ENCODE data around the gene NACA. TPM values are rescaled to one million over a fixed set of nuclear protein-coding genes. Genes with fewer than 3 reads are reported as not detected.

Gene NACA
- polyA plus RNA-seq, 1 of the 3 experiments (the other 2 are of a cell fraction) = 523 TPM

DNA sequence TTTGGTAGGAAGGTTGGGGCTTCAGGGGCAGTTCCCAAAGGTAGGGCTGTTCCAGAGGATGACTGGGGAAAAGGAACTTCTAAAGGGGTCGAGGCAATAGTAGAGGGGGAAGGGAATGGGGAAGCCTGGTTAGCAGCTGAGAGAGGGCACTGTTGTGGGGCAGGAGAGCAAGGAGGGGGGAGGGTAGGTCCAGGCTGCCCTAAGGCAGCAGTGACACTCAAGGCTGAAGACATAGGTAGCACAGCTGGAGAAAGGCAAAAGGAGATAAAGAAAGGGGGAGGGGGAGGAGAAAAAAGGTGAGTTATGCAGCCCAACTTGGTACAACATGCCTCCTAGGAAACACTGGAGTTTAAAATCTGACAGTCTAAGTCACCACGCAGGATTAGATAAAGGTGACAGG is 3.9 kb downstream of the NACA start:
- peaks cover 38 to 46% of the 10 kb centered on the region in 2 experiments for H3K36me3 ChIP-seq (replicated peaks in 1 of 2; ENCODE audit: control insufficient read depth in 1 of 2, insufficient read depth in 2 of 2, low read length in 1 of 2)
- no peaks in the 10 kb centered on the region for H3K9me2 ChIP-seq
- peak overlapping the region in 1 of 2 experiments; percentile 11; a peak in 2 of 4 replicates for H3K4me3 ChIP-seq (ENCODE audit: low read depth in 2 of 2, low read length in 1 of 2)
- no peaks in the 10 kb centered on the region for H3K9me3 ChIP-seq
- peaks cover 14% of the 10 kb centered on the region for H3F3A ChIP-seq (replicated peaks; ENCODE audit: insufficient read depth)
- peaks cover 80% of the 10 kb centered on the region for H3K79me2 ChIP-seq (ENCODE audit: insufficient read depth)
- H3K9ac ChIP-seq = no peak overlapping the region
- no peaks in the 10 kb centered on the region for H3K27me3 ChIP-seq (ENCODE audit: insufficient read depth)
- H3K27ac ChIP-seq (ENCODE audit: low read depth in 2 of 2, low read length in 1 of 2) = no peak overlapping the region; a peak in 1 of 4 replicates
- no peak overlapping the region for H2AFZ ChIP-seq (ENCODE audit: low read depth)
- H3K4me1 ChIP-seq (ENCODE audit: control insufficient read depth in 1 of 2, insufficient read depth in 2 of 2, low read depth in 1 of 2, low read length in 1 of 2) = peaks cover 29 to 30% of the 10 kb centered on the region in 2 experiments
- no peak for DNase-seq
- WGBS (ENCODE audit: low lambda C conversion rate) = 88% methylated on average over 2 of the region's 2 CpGs
- H3K4me2 ChIP-seq = peak overlapping the region; percentile 91; the same call in 1 of the 2 replicates
- ChIA-PET CTCF (no interaction called here), POLR2A (no interaction called here)
- H4K20me1 ChIP-seq (ENCODE audit: insufficient read depth) = peaks cover 77% of the 10 kb centered on the region
- TF ChIP-seq SIN3A (IDR thresholded peaks at IDR 0.05; ENCODE audit: borderline replicate concordance, low read depth, low read length) = no peak
- no peak for TF ChIP-seq ELF1 (IDR thresholded peaks at IDR 0.05)
- no peak for TF ChIP-seq GABPA (IDR thresholded peaks at IDR 0.05; ENCODE audit: low read depth)
- TF ChIP-seq POLR2AphosphoS5 (IDR thresholded peaks at IDR 0.05; ENCODE audit: low read depth, low read length) = no peak
- TF ChIP-seq RXRA (IDR thresholded peaks at IDR 0.05; ENCODE audit: borderline replicate concordance, low read depth) = no peak
- TF ChIP-seq, protein P1, sequence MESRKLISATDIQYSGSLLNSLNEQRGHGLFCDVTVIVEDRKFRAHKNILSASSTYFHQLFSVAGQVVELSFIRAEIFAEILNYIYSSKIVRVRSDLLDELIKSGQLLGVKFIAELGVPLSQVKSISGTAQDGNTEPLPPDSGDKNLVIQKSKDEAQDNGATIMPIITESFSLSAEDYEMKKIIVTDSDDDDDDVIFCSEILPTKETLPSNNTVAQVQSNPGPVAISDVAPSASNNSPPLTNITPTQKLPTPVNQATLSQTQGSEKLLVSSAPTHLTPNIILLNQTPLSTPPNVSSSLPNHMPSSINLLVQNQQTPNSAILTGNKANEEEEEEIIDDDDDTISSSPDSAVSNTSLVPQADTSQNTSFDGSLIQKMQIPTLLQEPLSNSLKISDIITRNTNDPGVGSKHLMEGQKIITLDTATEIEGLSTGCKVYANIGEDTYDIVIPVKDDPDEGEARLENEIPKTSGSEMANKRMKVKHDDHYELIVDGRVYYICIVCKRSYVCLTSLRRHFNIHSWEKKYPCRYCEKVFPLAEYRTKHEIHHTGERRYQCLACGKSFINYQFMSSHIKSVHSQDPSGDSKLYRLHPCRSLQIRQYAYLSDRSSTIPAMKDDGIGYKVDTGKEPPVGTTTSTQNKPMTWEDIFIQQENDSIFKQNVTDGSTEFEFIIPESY (IDR thresholded peaks at IDR 0.05; ENCODE audit: borderline replicate concordance, low read depth) = no peak
- TF ChIP-seq NFIC (IDR thresholded peaks at IDR 0.05; ENCODE audit: borderline replicate concordance) = no peak
- no peak for TF ChIP-seq MEF2A (IDR thresholded peaks at IDR 0.05; ENCODE audit: borderline replicate concordance, low read depth)
- TF ChIP-seq, protein P2, sequence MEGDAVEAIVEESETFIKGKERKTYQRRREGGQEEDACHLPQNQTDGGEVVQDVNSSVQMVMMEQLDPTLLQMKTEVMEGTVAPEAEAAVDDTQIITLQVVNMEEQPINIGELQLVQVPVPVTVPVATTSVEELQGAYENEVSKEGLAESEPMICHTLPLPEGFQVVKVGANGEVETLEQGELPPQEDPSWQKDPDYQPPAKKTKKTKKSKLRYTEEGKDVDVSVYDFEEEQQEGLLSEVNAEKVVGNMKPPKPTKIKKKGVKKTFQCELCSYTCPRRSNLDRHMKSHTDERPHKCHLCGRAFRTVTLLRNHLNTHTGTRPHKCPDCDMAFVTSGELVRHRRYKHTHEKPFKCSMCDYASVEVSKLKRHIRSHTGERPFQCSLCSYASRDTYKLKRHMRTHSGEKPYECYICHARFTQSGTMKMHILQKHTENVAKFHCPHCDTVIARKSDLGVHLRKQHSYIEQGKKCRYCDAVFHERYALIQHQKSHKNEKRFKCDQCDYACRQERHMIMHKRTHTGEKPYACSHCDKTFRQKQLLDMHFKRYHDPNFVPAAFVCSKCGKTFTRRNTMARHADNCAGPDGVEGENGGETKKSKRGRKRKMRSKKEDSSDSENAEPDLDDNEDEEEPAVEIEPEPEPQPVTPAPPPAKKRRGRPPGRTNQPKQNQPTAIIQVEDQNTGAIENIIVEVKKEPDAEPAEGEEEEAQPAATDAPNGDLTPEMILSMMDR (IDR thresholded peaks at IDR 0.05) = no peak
- TF ChIP-seq YY1 (IDR thresholded peaks at IDR 0.05; ENCODE audit: low read depth) = no peak
- no peak for TF ChIP-seq RCOR1 (IDR thresholded peaks at IDR 0.05; ENCODE audit: low read length)
- TF ChIP-seq NRF1 (IDR thresholded peaks at IDR 0.05; ENCODE audit: low read depth, low read length) = no peak
- TF ChIP-seq, protein P3, sequence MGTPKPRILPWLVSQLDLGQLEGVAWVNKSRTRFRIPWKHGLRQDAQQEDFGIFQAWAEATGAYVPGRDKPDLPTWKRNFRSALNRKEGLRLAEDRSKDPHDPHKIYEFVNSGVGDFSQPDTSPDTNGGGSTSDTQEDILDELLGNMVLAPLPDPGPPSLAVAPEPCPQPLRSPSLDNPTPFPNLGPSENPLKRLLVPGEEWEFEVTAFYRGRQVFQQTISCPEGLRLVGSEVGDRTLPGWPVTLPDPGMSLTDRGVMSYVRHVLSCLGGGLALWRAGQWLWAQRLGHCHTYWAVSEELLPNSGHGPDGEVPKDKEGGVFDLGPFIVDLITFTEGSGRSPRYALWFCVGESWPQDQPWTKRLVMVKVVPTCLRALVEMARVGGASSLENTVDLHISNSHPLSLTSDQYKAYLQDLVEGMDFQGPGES (IDR thresholded peaks at IDR 0.05; ENCODE audit: low read depth, low read length) = no peak
- no peak for TF ChIP-seq EP300 (IDR thresholded peaks at IDR 0.05; ENCODE audit: borderline replicate concordance in 1 of 2, low read depth in 1 of 2, low read length in 1 of 2)
- TF ChIP-seq FOXJ3 (CRISPR knock-in tag; IDR thresholded peaks at IDR 0.05) = no peak
- no peak for TF ChIP-seq MXI1 (IDR thresholded peaks at IDR 0.05; ENCODE audit: low read depth, low read length)
- TF ChIP-seq EZH2phosphoT487 (IDR thresholded peaks at IDR 0.05; ENCODE audit: borderline replicate concordance, low read depth) = no peak
- no peak for TF ChIP-seq TEAD4 (IDR thresholded peaks at IDR 0.05; ENCODE audit: borderline replicate concordance, insufficient read depth)
- TF ChIP-seq, protein P4, sequence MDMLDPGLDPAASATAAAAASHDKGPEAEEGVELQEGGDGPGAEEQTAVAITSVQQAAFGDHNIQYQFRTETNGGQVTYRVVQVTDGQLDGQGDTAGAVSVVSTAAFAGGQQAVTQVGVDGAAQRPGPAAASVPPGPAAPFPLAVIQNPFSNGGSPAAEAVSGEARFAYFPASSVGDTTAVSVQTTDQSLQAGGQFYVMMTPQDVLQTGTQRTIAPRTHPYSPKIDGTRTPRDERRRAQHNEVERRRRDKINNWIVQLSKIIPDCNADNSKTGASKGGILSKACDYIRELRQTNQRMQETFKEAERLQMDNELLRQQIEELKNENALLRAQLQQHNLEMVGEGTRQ (IDR thresholded peaks at IDR 0.05; ENCODE audit: borderline replicate concordance, low read depth, low read length) = no peak
